CD4-positive, alpha-beta T cell treated with Interleukin-4 for 1 hour (primary cell): ENCODE data around the gene CSNK1A1.
A peak's percentile ranks its signal among the peaks of the same experiment; 100 is the strongest.
"Not testable (repeated sequence)": the region's sequence is repeated elsewhere in the genome, so short reads cannot be mapped to it uniquely, and the experiment has no call there.

Source experiments
- DNase-seq, 2 donors: peaks; one replicate each; pipeline ENCODE4 v3.0.0-alpha.2; 2020 to 2022

The CSNK1A1 gene

GRCh38 chr5:149551227-149552037 lies at the start of gene CSNK1A1:
CSNK1A1 (minus strand) TSS chr5:149551439; CDS start chr5:149550964, 475 bp downstream.
- peak; percentile 98 for DNase-seq

- DNase-seq: no peak
These were observed 49.7 kb upstream of the CSNK1A1 start for GRCh38 chr5:149600932-149601331.

- DNase-seq: no peak
These were observed 48.1 kb upstream of the CSNK1A1 start for GRCh38 chr5:149599375-149599774.

GRCh38 chr5:149598966-149599365 lies 47.7 kb upstream of the CSNK1A1 start:
- DNase-seq: no peak

- DNase-seq: not testable (repeated sequence)
These were observed 47.0 kb upstream of the CSNK1A1 start for GRCh38 chr5:149598234-149598633.

- DNase-seq: no peak
These were observed 46.4 kb upstream of the CSNK1A1 start for GRCh38 chr5:149597618-149598017.

GRCh38 chr5:149596712-149597111 lies 45.5 kb upstream of the CSNK1A1 start:
- no peak for DNase-seq

GRCh38 chr5:149595105-149595504 lies 43.9 kb upstream of the CSNK1A1 start:
- DNase-seq: not testable (repeated sequence)

- no peak for DNase-seq
These were observed 43.1 kb upstream of the CSNK1A1 start for GRCh38 chr5:149594206-149594895.

- no peak for DNase-seq
These were observed 42.1 kb upstream of the CSNK1A1 start for GRCh38 chr5:149593370-149593769.

- DNase-seq: no peak
These were observed 37.7 kb upstream of the CSNK1A1 start for GRCh38 chr5:149588936-149589335.

- no peak for DNase-seq
These were observed 35.6 kb upstream of the CSNK1A1 start for GRCh38 chr5:149586708-149587318.

GRCh38 chr5:149585910-149586309 lies 34.7 kb upstream of the CSNK1A1 start:
- DNase-seq: no peak

GRCh38 chr5:149584121-149584520 lies 32.9 kb upstream of the CSNK1A1 start:
- DNase-seq: no peak

- DNase-seq: no peak
These were observed 32.2 kb upstream of the CSNK1A1 start for GRCh38 chr5:149583394-149583793.

GRCh38 chr5:149581931-149582768 lies 30.9 kb upstream of the CSNK1A1 start:
- DNase-seq: no peak

GRCh38 chr5:149581192-149581861 lies 30.1 kb upstream of the CSNK1A1 start, which contains the start of gene ARHGEF37:
ARHGEF37 (plus strand) TSS chr5:149581498; CDS start chr5:149597770, 16,272 bp downstream.
- peak; percentile 24 to 30 for DNase-seq

GRCh38 chr5:149580808-149581191 lies 29.6 kb upstream of the CSNK1A1 start:
- DNase-seq: no peak

- no peak for DNase-seq
These were observed 27.7 kb upstream of the CSNK1A1 start for GRCh38 chr5:149578896-149579295.

- DNase-seq: peak in 1 of 2 donors; percentile 14
These were observed 24.8 kb upstream of the CSNK1A1 start for GRCh38 chr5:149576021-149576420.

- no peak for DNase-seq
These were observed 23.9 kb upstream of the CSNK1A1 start for GRCh38 chr5:149575131-149575530.
